ENCODE data around the gene B3GNT5. TPM values are rescaled to one million over a fixed set of nuclear protein-coding genes. Genes with fewer than 3 reads are reported as not detected.

The B3GNT5 gene
- total RNA-seq, 1 experiment from 2014 or later = 25.3 TPM

- Histone ChIP-seq H3K27me3 (replicated peaks; ENCODE audit: insufficient read depth, low read depth, low read length, poor library complexity) (no peaks in the 10 kb centered on the region), H3K27ac (ENCODE audit: low read depth, low read length, poor library complexity, severe bottlenecking) (no peak overlapping the region), H3K4me3 (ENCODE audit: low read depth, low read length, poor library complexity, severe bottlenecking) (no peak overlapping the region), H3K36me3 (ENCODE audit: insufficient read depth, low read length, poor library complexity, severe bottlenecking) (no peaks in the 10 kb centered on the region), H3K9me3 (ENCODE audit: low read depth, low read length, poor library complexity, severe bottlenecking) (no peaks in the 10 kb centered on the region), H3K4me1 (ENCODE audit: insufficient read depth, low read length, poor library complexity, severe bottlenecking) (no peaks in the 10 kb centered on the region)
- intact Hi-C loops (cut with micrococcal nuclease; ENCODE audit: unreplicated experiment) = no loop called here
- no peak for TF ChIP-seq EZH2 (IDR thresholded peaks at IDR 0.05; ENCODE audit: borderline replicate concordance, low read depth, low read length, poor library complexity, severe bottlenecking)
- TF ChIP-seq, protein P1, sequence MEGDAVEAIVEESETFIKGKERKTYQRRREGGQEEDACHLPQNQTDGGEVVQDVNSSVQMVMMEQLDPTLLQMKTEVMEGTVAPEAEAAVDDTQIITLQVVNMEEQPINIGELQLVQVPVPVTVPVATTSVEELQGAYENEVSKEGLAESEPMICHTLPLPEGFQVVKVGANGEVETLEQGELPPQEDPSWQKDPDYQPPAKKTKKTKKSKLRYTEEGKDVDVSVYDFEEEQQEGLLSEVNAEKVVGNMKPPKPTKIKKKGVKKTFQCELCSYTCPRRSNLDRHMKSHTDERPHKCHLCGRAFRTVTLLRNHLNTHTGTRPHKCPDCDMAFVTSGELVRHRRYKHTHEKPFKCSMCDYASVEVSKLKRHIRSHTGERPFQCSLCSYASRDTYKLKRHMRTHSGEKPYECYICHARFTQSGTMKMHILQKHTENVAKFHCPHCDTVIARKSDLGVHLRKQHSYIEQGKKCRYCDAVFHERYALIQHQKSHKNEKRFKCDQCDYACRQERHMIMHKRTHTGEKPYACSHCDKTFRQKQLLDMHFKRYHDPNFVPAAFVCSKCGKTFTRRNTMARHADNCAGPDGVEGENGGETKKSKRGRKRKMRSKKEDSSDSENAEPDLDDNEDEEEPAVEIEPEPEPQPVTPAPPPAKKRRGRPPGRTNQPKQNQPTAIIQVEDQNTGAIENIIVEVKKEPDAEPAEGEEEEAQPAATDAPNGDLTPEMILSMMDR (conservative IDR thresholded peaks at IDR 0.05; ENCODE audit: low read depth, low read length) = no peak
- DNase-seq (ENCODE audit: low spot score) = no peak
- ChIA-PET CTCF (no interaction called here), POLR2A (ENCODE audit: low non-redundant PET) (no interaction called here)
- BruUV-seq (replicated peaks) = no TSS peak
Observed at GRCh38 chr3:183319371-183319770, 66.3 kb downstream of the B3GNT5 start.

Other genes with a start within 250 kb of the B3GNT5 start
- gene MCCC1, start 153.8 kb upstream of the B3GNT5 start, total RNA-seq (2021) = 19.2 and 27.4 TPM in 2 replicates
- 0.70 and 1.0 TPM in 2 replicates for gene LAMP3, start 90.5 kb upstream of the B3GNT5 start, total RNA-seq (2021)
- gene MCF2L2, start 175.4 kb downstream of the B3GNT5 start, total RNA-seq (2021) = 0.26 TPM in 1 of 2 replicates, not detected in the other